ENCODE measurements around the gene CUX1.
"Not testable (repeated sequence)": the region's sequence is repeated elsewhere in the genome, so short reads cannot be mapped to it uniquely, and the experiment has no call there.

The CUX1 gene

DNA sequence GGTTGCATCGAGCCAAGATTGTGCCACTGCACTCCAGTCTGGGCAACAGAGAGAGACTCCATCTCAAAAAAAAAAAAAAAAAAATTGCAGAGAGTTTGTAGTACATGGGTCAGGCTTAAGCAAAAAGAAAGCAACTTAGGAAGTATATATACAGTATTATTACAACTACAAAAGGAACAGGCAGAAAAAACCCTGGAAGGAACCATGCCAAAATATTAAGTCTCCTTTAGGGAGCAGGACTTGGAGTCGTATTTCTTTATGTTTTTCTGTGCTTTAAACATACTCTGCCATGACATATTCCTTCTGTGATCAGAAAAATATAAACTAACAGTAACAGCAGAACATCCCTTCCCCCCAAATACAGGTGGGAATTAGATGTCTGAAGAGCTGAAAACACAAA, 144.4 kb downstream of the CUX1 start:
- no peak for DNase-seq

DNA sequence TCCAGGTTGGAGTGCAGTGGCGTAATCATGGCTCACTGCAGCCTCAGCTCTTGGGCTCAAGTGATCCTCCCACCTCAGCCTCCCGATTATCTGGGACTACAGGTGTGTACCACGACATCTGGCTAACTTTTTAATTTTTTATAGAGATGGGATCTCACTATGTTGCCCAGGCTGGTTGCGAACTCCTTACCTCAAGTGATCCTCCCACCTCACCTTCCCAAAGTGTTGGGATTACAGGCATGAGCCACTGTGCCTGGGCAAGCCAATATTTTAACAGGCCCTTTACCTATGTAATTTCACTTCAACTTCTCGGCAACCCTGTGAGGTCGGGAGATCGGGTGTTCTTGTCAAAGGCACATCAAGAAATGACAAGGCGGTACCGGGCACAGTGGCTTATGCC, 146.3 kb downstream of the CUX1 start:
- no peak for DNase-seq

DNA sequence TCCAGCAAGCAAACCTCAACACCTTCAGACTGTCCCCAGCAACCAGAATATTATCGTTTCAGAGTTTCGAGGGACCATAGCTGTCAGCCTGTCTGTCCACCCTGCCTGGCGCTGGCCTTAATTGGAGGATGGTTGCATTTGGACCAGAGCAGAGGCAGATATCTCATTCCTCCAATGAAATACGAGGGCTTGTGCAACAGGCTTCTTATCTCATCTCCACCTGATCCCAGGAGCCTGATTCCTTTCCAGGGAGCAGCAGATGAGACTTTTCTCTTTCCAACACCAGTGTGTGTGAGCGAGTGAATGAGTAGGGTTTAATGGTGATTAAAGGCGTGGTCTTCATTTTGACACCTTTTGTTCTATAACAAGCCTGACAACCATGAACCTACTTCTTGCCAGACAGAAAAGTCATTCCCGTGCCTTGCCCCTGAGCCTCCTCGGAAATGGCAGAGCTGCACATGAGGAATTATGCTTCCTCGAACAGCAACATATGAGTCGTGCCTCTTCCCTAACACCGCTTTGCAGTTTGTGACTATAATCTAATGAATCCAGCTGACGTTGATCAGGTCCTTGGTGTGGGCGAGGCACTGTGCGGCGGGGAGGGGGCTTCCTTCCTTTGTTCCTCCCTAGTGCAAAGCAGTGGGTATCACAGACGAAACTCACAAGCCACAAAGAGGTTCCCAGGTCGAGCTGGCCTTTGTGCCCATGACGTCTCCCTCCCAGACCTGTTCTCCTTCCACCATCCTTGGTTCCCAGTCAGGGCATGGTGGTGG, 147.4 kb downstream of the CUX1 start:
- DNase-seq = no peak

DNA sequence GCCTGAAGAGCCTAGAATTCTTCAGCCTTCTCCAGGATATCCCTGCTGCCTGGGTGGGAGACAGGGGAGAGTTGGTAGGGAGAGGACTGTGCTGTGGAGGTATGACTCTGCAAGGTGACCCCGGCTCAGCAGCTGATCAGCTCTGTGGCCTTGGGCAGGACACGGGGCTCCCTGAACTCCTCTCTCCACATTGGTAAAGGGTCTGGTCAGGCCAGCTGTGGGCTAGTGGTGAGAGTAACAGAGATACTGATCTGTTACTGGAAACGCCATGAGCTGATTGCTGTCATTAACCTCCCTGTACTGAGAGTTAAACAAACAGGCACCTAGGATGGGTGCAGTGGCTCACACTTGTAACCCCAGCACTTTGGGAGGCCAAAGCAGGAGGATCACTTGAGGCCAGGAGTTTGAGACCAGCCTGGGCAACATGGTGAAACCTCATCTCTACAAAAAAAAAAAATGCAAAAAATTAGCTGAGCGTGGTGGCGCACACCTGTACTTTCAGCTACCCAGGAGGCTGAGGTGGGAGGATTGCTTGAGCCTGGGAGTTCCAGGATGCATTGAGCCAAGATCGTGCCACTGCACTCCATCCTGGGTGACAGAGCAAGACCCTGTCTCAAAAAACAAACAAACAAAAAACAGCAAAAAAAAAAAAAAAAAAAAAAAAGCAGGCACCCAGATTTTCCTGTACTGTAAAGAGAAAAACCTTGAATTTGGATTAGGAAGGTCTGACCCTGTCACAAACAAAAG, 151.5 kb downstream of the CUX1 start:
- DNase-seq = no peak

DNA sequence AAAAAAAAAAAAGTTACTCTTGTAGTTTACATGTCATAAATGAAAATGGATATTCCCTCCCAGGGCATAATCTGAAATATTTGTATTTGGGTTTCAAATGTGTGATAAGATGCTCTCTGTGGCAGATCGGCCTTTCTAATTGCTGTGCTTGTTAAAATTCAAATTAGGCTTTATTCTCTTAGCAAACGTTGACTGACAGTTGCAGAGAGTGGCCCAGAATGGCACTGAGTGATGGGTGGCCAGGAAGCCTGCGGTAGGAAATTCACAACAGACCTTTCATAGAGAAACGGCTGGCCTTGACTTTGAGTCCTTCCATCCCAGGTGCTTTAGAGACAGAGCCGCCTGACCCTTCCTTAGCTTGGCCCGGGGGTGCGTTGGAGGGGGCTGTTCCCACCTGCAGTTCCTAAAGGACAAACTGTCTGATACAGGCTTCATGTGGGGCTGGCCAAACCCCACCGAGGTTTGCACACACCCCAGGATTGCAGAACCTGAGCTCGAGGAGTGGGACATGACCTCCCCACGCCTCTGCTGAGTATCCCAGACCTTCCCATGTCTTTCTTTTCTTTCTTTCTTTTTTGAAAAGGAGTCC, 152.7 kb downstream of the CUX1 start:
- DNase-seq = no peak

DNA sequence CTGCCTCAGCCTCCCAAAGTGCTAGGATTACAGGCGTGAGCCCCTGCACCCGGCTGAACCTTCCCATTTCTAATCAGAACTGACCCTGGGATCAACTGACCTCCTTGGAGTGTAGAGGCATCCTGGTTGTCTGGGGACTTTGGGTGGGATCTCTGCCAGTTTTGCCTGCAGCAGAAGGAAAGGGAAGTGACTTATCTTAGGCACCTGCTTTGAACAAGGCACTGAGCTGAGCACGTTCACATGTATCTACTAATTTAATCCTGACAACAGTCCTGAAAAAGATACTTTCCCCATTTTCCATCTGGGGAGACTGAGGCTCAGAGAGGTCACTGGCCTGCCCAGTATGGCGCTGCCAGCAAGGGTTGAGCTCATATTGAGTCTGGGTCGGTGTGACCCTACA, 153.4 kb downstream of the CUX1 start:
- DNase-seq = no peak

DNA sequence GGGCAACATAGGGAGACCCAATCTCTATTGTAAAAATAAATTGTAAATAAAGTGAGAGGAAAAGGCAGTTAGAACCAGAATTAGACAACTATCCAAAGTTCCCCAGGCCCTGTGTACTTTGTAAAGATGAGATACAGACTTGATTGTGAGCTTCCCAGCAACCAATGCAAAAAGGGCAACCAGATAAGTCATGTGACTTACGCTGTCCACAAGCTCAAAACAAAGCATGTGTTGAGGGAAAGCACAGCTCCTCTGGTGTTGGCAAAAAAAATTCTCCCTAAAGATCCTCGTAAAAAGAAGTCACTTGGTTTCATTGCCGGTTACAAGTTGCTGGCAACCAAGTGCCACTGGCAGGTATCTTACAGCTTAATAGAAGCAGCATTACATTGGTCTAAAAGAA, 154.0 kb downstream of the CUX1 start:
- DNase-seq = no peak

DNA sequence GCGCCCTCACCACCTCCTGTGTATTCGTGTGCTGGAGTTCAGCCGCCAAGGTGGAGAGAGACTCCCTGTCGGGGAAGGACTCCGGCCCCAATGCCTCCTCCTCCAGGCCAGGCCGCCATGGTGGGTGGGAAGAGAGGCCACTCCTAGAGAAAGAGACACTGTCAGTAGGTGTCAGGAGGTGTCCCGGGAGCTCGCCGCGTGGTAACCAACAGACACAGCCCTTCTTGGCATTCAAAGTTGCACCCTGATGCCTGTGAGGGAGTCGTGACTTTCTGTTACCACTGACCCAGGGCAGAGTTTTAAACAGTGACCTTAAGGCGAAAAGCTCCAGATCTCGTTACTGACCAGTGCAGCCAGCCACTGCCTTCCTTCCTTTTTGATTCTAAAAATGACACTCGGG, 155.2 kb downstream of the CUX1 start:
- DNase-seq = no peak

DNA sequence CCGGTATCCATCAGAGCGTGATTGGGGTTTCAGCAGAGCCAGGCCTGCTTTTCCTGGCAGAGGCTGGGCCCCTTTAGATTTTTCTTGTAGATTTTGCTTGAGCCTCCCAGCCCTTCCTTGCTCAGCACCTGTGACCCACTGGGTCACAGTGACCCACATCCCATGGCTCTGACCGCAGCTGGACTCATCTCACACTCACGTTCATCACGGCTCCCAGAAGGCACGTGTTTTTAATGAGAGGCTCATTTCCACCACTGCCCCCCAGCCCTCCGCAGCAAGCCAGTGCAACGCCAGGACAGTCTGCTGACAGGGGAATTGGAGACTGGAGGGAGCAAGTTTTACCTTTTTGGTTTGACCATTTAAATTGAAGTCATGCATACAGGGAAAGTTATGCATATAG, 155.7 kb downstream of the CUX1 start:
- DNase-seq = no peak

DNA sequence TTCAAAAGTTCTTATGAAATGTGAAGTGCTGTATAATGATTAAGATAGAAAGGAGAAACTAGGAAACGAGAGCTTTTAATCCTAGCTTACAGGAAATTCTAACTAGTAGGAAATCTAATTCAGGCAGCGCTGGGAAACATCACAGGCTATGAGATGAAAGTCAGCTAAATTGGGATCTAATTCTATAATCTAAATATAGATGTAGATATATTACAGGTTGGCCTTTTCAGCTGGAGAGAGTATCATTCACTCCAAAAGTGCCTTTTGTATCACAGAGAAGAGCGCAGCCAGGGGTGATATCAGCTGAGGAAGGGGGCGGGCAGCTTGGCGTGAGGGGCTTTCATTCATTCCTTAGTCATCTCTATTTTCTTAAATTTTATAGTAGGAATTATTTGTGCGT, 157.0 kb downstream of the CUX1 start:
- DNase-seq = no peak

DNA sequence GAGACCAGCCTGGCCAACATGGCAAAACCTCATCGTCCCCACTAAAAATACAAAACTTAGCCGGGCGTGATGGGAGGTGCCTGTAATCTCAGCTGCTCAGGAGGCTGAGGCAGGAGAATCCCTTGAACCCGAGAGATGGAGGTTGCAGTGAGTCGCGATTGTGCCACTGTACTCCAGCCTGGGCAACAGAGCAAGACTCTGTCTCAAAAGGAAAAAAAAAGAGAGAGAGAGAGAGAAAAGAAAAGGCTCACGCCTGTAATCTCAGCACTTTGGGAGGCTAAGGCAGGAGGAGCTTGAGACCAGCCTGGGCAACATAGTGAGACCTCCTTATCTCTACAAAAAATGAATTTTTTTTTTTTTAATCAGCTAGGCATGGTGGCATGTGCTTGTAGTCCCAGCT, 157.6 kb downstream of the CUX1 start:
- DNase-seq = no peak

DNA sequence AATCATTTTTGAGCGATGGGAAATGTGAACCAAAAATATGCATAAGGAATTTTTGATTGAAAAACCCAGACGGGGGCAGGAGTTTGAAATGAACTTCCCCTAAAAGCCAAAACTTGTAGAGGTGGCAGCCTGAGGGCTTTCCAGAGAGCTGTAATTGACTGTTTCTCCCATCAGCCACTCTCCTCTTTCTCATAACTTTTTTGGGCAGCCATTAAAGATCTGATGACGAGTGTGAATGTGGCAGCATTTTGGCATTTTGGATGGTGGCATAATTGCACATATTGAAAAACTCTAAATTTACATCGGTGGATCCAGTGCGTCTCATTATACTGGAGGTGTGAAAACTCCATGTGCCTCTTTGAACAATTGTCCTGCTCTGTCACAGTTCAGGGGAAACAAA, 159.0 kb downstream of the CUX1 start:
- DNase-seq = no peak

DNA sequence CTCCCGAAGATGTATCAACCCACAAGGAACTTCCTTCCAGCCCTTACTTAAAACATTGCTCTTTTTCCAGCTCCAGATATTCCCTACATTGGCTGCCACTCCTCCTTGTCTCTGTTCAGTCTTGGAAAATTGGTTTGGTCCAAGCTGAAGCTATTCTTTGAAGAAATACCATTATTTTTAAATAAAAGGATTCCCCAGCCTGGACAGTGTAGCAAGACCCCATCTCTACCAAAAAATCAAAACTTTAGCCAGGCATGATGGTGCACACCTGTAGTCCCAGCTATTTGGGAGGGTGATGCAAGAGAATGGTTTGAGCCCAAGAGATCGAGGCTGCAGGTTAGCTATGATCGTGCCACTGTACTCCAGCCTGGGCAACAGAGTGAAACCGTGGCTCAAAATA, 159.8 kb downstream of the CUX1 start:
- DNase-seq = no peak

DNA sequence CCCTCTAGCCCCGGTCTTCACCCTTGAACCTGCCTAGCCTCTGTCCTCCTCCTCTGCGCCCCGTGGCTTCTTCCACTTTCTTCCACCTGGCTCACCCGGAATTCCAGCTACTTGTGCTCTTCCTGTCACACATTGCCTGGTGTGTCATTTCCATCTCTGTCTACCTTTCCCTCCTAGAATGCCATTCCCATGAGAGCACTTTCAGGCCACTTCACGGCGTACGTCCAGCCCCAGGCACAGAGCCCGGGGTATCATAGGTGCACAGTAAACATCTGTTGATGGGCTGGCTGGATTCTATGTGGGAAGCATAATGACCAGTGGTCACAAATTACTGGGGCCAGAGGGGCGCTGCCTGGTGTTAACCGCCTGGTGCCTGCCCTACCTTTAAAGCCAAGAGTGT, 161.3 kb downstream of the CUX1 start:
- DNase-seq = no peak

DNA sequence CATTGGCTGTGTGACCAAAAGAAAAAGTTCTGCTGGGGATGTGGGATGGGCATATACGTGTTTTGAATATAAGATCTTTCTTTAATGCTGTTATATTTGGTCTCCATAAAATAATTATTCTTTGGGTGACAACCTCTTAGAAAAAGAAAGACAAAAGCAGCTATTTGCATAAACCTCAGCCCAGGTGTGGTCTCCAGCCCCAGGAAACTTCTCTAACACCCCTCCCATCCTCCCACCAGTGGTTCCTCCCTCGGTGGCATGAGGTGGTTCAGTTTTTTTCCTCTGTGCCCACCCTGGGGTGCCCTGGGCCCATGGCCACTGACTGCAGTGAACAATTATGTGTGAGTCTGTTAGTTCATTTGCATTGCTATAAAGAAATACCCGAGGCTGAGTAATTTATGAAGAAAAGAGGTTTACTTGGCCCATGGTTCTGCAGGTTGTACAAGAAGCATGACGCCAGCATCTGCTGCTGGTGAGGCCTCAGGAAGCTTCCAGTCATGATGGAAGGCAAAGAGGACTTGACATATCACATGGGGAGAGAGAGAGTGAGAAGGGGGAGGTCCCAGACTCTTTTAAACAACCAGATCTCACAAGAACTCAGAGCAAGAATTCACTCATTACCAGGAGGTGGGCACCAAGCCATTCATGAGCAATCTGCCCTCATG, 165.9 kb downstream of the CUX1 start:
- DNase-seq = no peak

DNA sequence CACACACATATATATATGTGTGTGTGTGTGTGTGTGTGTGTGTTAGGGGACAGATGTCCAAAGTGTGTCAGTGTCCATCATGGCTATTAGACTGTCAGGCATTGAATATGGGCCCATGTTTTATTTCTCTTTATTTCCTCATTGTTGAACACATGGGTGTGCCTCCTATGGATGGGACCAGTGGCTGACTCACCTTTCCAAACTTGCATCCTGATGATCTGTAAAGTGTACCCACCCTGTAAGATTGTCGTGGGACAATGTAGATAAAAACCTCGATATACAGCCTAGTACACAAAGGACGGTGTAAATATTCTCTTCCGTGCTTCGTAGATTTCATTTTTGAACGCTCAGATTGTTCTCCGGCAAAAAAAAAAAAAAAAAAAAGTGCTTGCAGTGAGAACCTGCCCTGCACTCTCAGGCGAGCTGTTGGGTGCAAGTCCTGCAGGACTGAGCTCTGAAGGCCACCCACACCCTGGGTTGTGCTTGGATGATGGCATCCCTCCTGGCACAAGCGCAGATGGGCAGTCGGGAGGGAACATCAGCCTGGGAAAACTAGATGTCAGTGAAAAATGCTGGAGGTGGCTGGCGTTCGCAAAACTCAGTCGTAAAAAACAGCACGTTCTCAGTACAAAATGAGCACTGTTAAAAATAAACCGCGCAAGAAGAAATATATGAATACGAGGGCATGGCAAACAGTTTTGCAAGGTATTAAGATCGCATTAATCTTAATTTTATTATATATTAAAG, 166.9 kb downstream of the CUX1 start:
- no peak for DNase-seq

DNA sequence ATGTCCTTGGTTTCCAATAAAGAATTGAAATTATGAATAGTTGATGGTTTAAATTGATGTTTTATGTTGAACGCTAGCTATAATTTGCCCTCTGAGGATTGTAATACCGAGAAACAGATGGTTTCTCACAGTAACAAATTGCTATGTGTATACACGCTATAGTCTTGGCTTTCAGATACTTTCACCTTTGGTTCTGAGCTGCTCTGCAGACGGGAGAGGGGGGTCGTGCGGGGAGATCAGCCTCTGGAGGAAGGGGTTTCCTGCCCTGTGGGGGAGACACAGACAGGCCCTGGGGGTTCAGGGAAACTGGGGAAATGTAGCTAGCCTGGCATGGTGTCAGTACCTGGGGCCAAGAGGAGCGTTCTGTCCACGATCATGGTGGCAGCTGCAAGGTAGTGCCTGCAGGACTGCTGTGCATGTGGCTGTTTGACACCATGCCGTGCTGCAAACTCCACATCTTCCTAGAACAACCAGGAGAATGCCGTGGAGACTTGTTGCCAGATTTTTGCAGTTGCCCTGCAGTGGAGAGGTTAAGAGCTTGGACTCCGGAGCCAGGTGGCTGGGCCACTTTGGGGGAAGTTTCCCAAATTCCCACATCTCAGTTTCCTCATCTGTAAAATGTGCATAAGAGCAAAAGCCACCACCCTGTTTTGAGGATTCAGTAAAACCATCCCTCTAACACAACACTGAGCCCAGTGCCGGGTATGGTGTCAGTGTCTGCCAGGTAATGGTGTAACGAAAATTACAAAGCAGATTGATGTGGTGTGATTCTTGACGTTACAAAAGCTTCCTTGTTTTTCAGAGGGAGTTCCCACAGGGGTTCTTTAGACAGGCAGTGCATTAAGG, 167.9 kb downstream of the CUX1 start:
- DNase-seq = no peak

DNA sequence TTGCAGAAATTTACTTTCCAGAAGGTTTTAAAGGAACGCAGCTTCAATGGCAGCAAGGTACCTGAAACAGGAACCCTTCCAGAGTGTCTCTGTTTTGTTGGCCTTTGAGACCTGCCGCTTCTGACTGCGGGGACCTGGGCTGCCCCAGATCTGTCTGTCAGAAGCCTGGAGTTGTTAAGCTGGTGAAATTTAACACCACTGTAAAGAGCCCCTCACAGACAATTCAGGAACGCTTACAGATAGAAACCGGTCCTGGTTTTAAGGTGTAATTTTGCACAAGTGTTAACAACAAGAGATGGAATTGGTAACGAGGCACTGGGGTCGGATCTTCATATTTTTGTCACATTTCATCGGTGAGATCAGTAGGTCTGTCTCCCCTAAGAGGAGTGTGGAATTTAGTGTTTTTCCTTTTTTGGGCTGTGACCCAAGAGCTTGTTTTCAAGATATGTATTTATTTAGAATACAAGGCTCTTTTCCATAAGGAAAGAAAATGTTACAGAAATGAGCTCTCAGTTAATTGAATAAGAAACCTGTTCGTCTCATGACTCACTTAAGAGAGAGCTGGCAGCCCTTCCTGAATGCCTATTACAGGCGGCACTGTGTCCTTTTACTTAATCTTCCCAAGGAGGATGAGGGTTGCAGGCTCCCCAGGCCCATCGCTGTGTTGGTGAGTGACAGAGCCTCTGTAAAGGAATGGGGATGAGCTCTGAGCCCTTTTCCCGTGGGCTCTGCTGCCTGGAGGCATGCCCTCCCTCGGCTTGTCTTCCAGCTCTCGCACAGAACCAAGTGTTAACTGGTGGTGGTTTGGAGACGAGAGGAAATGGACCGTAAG, 168.7 kb downstream of the CUX1 start:
- DNase-seq = no peak

DNA sequence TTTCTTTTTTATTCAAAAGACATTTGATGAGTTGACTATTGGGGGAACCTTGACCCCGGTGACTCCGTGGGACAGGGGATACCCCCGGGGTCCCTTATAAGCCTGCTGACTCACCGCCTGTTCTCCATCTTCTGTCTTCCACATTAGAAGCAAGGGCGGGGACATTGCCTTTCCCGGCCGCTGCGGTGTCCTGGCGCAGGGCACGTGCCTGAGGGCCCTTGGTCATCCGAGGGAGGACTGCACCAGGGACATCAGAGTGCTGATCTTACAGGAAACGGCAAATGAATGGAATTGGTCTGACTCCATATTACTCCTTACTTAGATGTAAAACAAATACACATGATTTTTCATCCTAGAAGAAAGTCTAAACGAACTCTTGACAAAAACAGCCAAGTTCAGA, 170.1 kb downstream of the CUX1 start:
- DNase-seq = no peak

DNA sequence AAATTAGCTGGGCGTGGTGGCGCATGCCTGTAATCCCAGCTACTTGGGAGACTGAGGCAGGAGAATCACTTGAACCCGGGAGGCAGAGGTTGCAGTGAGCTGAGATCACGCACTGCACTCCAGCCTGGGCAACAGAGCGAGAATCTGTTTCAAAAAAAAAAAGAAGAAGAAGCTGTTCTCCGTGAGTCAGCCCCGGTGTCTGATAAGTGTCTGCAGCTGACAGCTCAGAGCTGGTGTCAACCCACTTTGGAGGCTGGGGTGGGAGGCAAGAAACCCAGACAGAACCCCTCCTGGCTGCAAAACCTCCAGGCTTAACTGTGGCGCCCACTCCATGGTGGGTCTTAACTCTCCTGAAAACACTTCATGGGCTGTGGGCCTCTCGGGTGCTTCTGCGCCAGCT, 170.6 kb downstream of the CUX1 start:
- DNase-seq = not testable (repeated sequence)

DNA sequence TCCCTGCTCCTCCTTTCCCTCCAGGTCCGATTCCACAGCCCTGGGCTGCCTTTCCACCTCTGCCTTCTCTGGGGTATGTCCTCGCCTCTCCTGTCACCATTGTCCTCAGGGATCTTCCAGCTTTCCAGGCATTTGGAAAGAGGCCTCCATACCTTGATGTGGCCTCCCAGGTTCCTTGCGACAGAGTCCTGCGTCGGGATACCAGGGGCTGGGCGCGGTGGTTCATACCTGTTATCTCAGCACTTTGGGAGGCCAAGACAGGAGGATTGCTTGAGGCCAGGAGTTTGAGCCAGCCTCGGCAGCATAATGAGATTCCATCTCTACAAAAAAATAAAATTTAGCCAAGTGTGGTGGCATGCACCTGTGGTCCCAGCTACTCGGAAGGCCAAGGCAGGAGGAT, 171.1 kb downstream of the CUX1 start:
- DNase-seq = no peak
